Activated CD8-positive, alpha-beta memory T cell treated with anti-CD3 and anti-CD28 coated beads, Interleukin-2, amount 10 ng/mL, durations not matched to agents 7 days and 5 days (primary cell): ENCODE measurements around the gene RPL32. TPM values are rescaled to one million over a fixed set of nuclear protein-coding genes. Genes with fewer than 3 reads are reported as not detected.
A peak's percentile ranks its signal among the peaks of the same experiment; 100 is the strongest.

Source experiments
- ATAC-seq: fragments of 150-1000 bp; cut with Tn5 transposase; one replicate; pipeline ENCODE4 v1.10.0; 2021; ENCODE audit warnings: moderate library complexity
- CTCF ChIA-PET: fragments of 350-600 bp; sonication (Branson Sonifier 250); formaldehyde crosslinking; loops from one replicate; lab custom pipeline; 2021; ENCODE audit warnings: antibody characterized with exemption; lab: Charles Lee
- DNase-seq: peaks from one replicate; pipeline ENCODE4 v3.0.0-alpha.2; 2020
- H3K27ac Mint-ChIP-seq: one replicate; pipeline ENCODE4 v1.8.0; 2021; ENCODE audit warnings: mild to moderate bottlenecking, mixed read lengths
- H3K27me3 Mint-ChIP-seq: one replicate; pipeline ENCODE4 v1.8.0; 2021; ENCODE audit warnings: mixed read lengths
- H3K36me3 Mint-ChIP-seq: one replicate; pipeline ENCODE4 v1.8.0; 2021; ENCODE audit warnings: mild to moderate bottlenecking, mixed read lengths
- H3K4me1 Mint-ChIP-seq: one replicate; pipeline ENCODE4 v1.8.0; 2021; ENCODE audit warnings: mixed read lengths
- H3K4me3 Mint-ChIP-seq: one replicate; pipeline ENCODE4 v1.8.0; 2021; ENCODE audit warnings: mild to moderate bottlenecking, moderate library complexity, mixed read lengths
- H3K9me3 Mint-ChIP-seq: one replicate; pipeline ENCODE4 v1.8.0; 2022; ENCODE audit warnings: low read depth, mixed read lengths
- total RNA-seq, 2 experiments: library from RNA; stranded (reverse); gene quantifications; one replicate each; pipeline ENCODE4 v1.2.3, GENCODE V29; 2021

Gene RPL32
- total RNA-seq, 2 experiments from 2014 or later, result 1,759 to 1,893 TPM

GRCh38 chr3:12807601-12808359 lies 33.6 kb downstream of the RPL32 start:
- CTCF ChIA-PET, result interaction anchor here (0.9 to 3.1 kb wide), 2 partner anchors 8 to 20 kb away, joined by 6 to 11 read pairs; no protein-coding TSS in a partner anchor
- no peak overlapping the region for H3K4me3 Mint-ChIP-seq

GRCh38 chr3:12807066-12807465 lies 34.3 kb downstream of the RPL32 start:
- DNase-seq (no peak), ATAC-seq (no peak)
- Mint-ChIP-seq H3K27me3 (peaks cover 11% of the 10 kb centered on the region), H3K27ac (no peak overlapping the region), H3K4me1 (peaks cover 5% of the 10 kb centered on the region), H3K4me3 (no peak overlapping the region), H3K9me3 (no peaks in the 10 kb centered on the region), H3K36me3 (no peaks in the 10 kb centered on the region)
- CTCF ChIA-PET, result no interaction called here

More at GRCh38 chr3:12807601-12808359, 33.6 kb downstream of the RPL32 start:
- H3K9me3 Mint-ChIP-seq, result no peaks in the 10 kb centered on the region
- ATAC-seq (no peak), DNase-seq (no peak)
- no peaks in the 10 kb centered on the region for H3K36me3 Mint-ChIP-seq
- H3K27ac Mint-ChIP-seq, result no peak overlapping the region
- H3K4me1 Mint-ChIP-seq, result peaks cover 5% of the 10 kb centered on the region
- H3K27me3 Mint-ChIP-seq, result peaks cover 11% of the 10 kb centered on the region

- no peaks in the 10 kb centered on the region for H3K4me1 Mint-ChIP-seq
- H3K36me3 Mint-ChIP-seq, result no peaks in the 10 kb centered on the region
These were observed 38.0 kb downstream of the RPL32 start for GRCh38 chr3:12803371-12803770.

GRCh38 chr3:12799525-12800440 lies 41.6 kb downstream of the RPL32 start:
- Mint-ChIP-seq H3K4me3 (no peak overlapping the region), H3K36me3 (no peaks in the 10 kb centered on the region), H3K4me1 (peaks cover 3% of the 10 kb centered on the region), H3K27ac (no peak overlapping the region), H3K27me3 (peaks cover 28% of the 10 kb centered on the region), H3K9me3 (no peaks in the 10 kb centered on the region)
- ATAC-seq (no peak), DNase-seq (no peak)
- CTCF ChIA-PET, result interaction anchor here (1.2 to 2.2 kb wide), 2 partner anchors 9 to 11 kb away, joined by 3 to 11 read pairs; no protein-coding TSS in a partner anchor

More at GRCh38 chr3:12803371-12803770, 38.0 kb downstream of the RPL32 start:
- CTCF ChIA-PET, result interaction anchor here (2.0 kb wide), 1 partner anchor 16 kb away, joined by 4 read pairs; no protein-coding TSS in a partner anchor
- H3K4me3 Mint-ChIP-seq, result no peak overlapping the region
- H3K27me3 Mint-ChIP-seq, result peaks cover under 1% of the 10 kb centered on the region
- no peaks in the 10 kb centered on the region for H3K9me3 Mint-ChIP-seq
- no peak for ATAC-seq
- no peak for DNase-seq
- H3K27ac Mint-ChIP-seq, result no peak overlapping the region

GRCh38 chr3:12798559-12799179 lies 42.7 kb downstream of the RPL32 start:
- H3K9me3 Mint-ChIP-seq, result no peaks in the 10 kb centered on the region
- no peak overlapping the region for H3K4me3 Mint-ChIP-seq
- DNase-seq (no peak), ATAC-seq (no peak)
- no peak overlapping the region for H3K27ac Mint-ChIP-seq
- no peaks in the 10 kb centered on the region for H3K36me3 Mint-ChIP-seq
- peaks cover 3% of the 10 kb centered on the region for H3K4me1 Mint-ChIP-seq
- CTCF ChIA-PET, result interaction anchor here (1.2 to 3.0 kb wide), 3 partner anchors 10 to 11 kb away, joined by 3 to 15 read pairs (median 11); no protein-coding TSS in a partner anchor
- peaks cover 29% of the 10 kb centered on the region for H3K27me3 Mint-ChIP-seq

GRCh38 chr3:12797892-12798558 lies 43.3 kb downstream of the RPL32 start:
- Mint-ChIP-seq H3K27me3 (peaks cover 29% of the 10 kb centered on the region), H3K4me1 (peaks cover 3% of the 10 kb centered on the region), H3K36me3 (no peaks in the 10 kb centered on the region), H3K9me3 (no peaks in the 10 kb centered on the region), H3K4me3 (no peak overlapping the region), H3K27ac (no peak overlapping the region)
- CTCF ChIA-PET, result interaction anchor here (1.2 to 3.0 kb wide), 3 partner anchors 9 to 11 kb away, joined by 3 to 15 read pairs (median 11); no protein-coding TSS in a partner anchor
- DNase-seq (no peak), ATAC-seq (no peak)

- DNase-seq (no peak), ATAC-seq (no peak)
- H3K27me3 Mint-ChIP-seq, result peaks cover 29% of the 10 kb centered on the region
- H3K36me3 Mint-ChIP-seq, result no peaks in the 10 kb centered on the region
- H3K9me3 Mint-ChIP-seq, result no peaks in the 10 kb centered on the region
- CTCF ChIA-PET, result interaction anchor here (0.7 to 3.0 kb wide), 5 partner anchors 10 to 1156 kb away, joined by 3 to 15 read pairs (median 5); partner anchors contain the start of gene RPL32
- H3K4me1 Mint-ChIP-seq, result peaks cover 3% of the 10 kb centered on the region
- H3K4me3 Mint-ChIP-seq, result no peak overlapping the region
- H3K27ac Mint-ChIP-seq, result no peak overlapping the region
These were observed 44.1 kb downstream of the RPL32 start for GRCh38 chr3:12797124-12797891.

GRCh38 chr3:12796171-12797123 lies 44.9 kb downstream of the RPL32 start, which contains the start of gene CAND2:
CAND2 (plus strand) TSS chr3:12796680; CDS start chr3:12796721, 41 bp downstream.
- no peaks in the 10 kb centered on the region for H3K9me3 Mint-ChIP-seq
- DNase-seq (peak; percentile 38), ATAC-seq (peak; percentile 73)
- H3K4me1 Mint-ChIP-seq, result peaks cover 3% of the 10 kb centered on the region
- peak within 1 kb of the TSS; percentile 26 for H3K4me3 Mint-ChIP-seq
- CTCF ChIA-PET, result interaction anchor here (0.7 to 3.0 kb wide), 6 partner anchors 9 to 1155 kb away, joined by 3 to 15 read pairs (median 4); partner anchors contain the start of gene RPL32
- H3K36me3 Mint-ChIP-seq, result no peaks in the 10 kb centered on the region
- no peak within 1 kb of the TSS for H3K27ac Mint-ChIP-seq
- peaks cover 29% of the 10 kb centered on the region for H3K27me3 Mint-ChIP-seq

- CTCF ChIA-PET, result interaction anchor here (0.7 kb wide), 1 partner anchor 114 kb away, joined by 3 read pairs; no protein-coding TSS in a partner anchor
These were observed 47.7 kb downstream of the RPL32 start for GRCh38 chr3:12793701-12794100.

GRCh38 chr3:12791430-12791829 lies 49.9 kb downstream of the RPL32 start:
- Mint-ChIP-seq H3K4me1 (peaks cover 3% of the 10 kb centered on the region), H3K27ac (no peak overlapping the region), H3K9me3 (no peaks in the 10 kb centered on the region), H3K4me3 (no peak overlapping the region), H3K27me3 (peaks cover 32% of the 10 kb centered on the region), H3K36me3 (no peaks in the 10 kb centered on the region)
- DNase-seq (no peak), ATAC-seq (no peak)
- CTCF ChIA-PET, result interaction anchor here (1.3 kb wide), 1 partner anchor 19 kb away, joined by 4 read pairs; no protein-coding TSS in a partner anchor

More at GRCh38 chr3:12793701-12794100, 47.7 kb downstream of the RPL32 start:
- no peak overlapping the region for H3K4me3 Mint-ChIP-seq
- ATAC-seq (no peak), DNase-seq (no peak)
- no peaks in the 10 kb centered on the region for H3K9me3 Mint-ChIP-seq
- peaks cover 3% of the 10 kb centered on the region for H3K4me1 Mint-ChIP-seq
- H3K36me3 Mint-ChIP-seq, result no peaks in the 10 kb centered on the region
- H3K27me3 Mint-ChIP-seq, result peaks cover 32% of the 10 kb centered on the region
- no peak overlapping the region for H3K27ac Mint-ChIP-seq
